Mucosa of descending colon (tissue), 3 donors: ENCODE results near the gene UBC. TPM values are rescaled to one million over a fixed set of nuclear protein-coding genes. Genes with fewer than 3 reads are reported as not detected.

Experiments used
- ATAC-seq: fragments of 200-7000 bp; cut with Tn5 transposase; one replicate; pipeline ENCODE4 v1.9.1; 2020; ENCODE audit warnings: mild to moderate bottlenecking, moderate library complexity
- DNase-seq, 3 donors: peaks; one replicate each; pipeline ENCODE4 v3.0.0-alpha.2; 2020
- H3K36me3 ChIP-seq: fragments of 200-600 bp; one replicate; pipeline ENCODE4 v1.8.0; 2021; ENCODE audit warnings: low read depth, mild to moderate bottlenecking
- H3K4me1 ChIP-seq: fragments of 200-600 bp; one replicate; pipeline ENCODE4 v1.8.0; 2021; ENCODE audit warnings: low read depth, mild to moderate bottlenecking
- H3K4me3 ChIP-seq: fragments of 200-600 bp; one replicate; pipeline ENCODE4 v1.8.0; 2021; ENCODE audit warnings: mild to moderate bottlenecking
- H3K9me3 ChIP-seq: fragments of 200-600 bp; one replicate; pipeline ENCODE4 v1.8.0; 2021; ENCODE audit warnings: mild to moderate bottlenecking
- intact Hi-C, 2 donors: fragments of 100-400 bp; cut with DNase I in 1 of 2; cut with micrococcal nuclease in 1 of 2; formaldehyde crosslinking; loops; one replicate each; pipeline versions ENCODE4 v1.11.0 to v1.11.1; 2022; cut with DNase I, micrococcal nuclease
- total RNA-seq, 3 donors: library from RNA; stranded (reverse); fragmentation: NEBNext Ultra II Directional in 2 of 3; extraction: Animal tissue kit (Norgen Biotek cat#: 25700) in 2 of 3; gene quantifications; one replicate each; pipeline versions ENCODE4 v1.2.1 to v1.2.4, GENCODE V29; 2021 to 2023
- TF ChIP-seq, protein P1 (sequence below): fragments of 200-600 bp; IDR thresholded peaks from one replicate; pipeline ENCODE4 v1.8.0; 2022; ENCODE audit warnings: antibody characterized with exemption, mild to moderate bottlenecking
- donor health status: DM: no; HTN: no; CAD: no; lungs with moderate emphysema.
- donor health status: DM: no; HTN: no; CAD: no.
- donor health status: DM: no; HTN: yes; CAD: no.

The UBC gene
- total RNA-seq, 3 donors from 2014 or later: 1,242 to 1,563 (median 1,498) TPM

DNA sequence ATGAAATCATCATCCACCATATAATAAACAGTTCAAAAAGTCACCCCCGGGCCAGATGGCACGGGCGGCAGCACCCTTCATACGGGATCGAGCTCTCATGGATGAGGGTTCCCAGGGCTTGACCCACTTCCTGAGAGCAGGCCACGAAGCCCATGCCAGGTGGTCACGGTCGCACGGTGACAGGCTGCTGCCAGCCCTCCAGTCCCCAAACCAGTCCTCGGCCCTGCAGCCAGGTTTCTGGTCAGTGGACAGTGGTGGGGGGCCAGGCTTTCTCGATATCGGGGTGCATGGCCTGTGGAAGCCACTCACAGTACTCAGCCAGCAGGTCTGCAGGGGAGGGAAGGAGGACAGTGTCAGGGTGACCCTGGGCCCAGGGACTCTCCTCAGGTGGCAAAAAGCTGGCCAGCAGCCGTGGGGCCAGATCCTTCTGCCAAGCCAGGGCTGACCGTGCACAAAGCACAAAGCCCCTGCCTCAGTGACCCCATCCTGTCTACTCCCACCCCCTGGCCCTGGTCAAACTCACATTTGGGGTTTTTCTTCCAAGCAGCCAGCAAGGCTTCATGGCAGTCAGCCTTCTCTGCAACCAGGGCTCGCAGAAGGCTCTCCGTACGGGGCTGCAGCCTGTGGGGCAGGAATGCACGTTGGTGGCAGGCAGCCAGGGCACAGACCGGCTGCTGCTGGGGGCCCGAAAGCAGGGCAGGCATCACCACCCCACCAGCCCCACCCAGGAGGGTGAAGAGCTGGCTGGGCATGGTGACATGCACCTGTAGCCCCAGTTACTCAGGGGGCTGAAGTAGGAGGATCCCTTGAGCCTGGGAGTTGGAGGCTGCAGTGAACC, 33.3 kb upstream of the UBC start:
- Histone ChIP-seq H3K4me3 (no peak overlapping the region), H3K4me1 (no peaks in the 10 kb centered on the region), H3K36me3 (no peaks in the 10 kb centered on the region), H3K9me3 (no peaks in the 10 kb centered on the region)
- TF ChIP-seq, protein P1, sequence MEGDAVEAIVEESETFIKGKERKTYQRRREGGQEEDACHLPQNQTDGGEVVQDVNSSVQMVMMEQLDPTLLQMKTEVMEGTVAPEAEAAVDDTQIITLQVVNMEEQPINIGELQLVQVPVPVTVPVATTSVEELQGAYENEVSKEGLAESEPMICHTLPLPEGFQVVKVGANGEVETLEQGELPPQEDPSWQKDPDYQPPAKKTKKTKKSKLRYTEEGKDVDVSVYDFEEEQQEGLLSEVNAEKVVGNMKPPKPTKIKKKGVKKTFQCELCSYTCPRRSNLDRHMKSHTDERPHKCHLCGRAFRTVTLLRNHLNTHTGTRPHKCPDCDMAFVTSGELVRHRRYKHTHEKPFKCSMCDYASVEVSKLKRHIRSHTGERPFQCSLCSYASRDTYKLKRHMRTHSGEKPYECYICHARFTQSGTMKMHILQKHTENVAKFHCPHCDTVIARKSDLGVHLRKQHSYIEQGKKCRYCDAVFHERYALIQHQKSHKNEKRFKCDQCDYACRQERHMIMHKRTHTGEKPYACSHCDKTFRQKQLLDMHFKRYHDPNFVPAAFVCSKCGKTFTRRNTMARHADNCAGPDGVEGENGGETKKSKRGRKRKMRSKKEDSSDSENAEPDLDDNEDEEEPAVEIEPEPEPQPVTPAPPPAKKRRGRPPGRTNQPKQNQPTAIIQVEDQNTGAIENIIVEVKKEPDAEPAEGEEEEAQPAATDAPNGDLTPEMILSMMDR: no peak
- DNase-seq (no peak), ATAC-seq (no peak)
- intact Hi-C loops: no loop called here

DNA sequence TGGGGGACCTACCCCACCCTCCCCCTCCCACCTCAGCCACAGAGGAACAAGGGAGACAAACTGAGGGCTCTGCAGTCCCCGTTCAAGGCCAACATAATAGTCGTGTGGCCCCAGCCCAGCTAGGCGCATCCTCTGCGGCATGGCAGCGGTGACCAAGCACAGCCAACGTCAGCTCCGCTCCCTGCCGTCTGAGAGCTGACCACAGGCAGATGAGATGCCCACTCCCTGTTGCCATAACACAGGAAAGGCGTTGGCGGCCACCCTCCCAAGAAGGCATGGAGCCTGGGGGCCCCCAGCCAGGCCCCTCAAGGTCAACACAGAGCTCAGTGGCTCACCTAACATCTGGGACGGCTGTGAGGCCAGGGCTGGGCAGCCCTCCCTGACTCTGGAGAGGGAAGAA, 32.6 kb upstream of the UBC start:
- intact Hi-C loops: no loop called here
- Histone ChIP-seq H3K4me1 (no peaks in the 10 kb centered on the region), H3K9me3 (no peaks in the 10 kb centered on the region), H3K4me3 (no peak overlapping the region), H3K36me3 (no peaks in the 10 kb centered on the region)
- TF ChIP-seq, protein P1: no peak
- DNase-seq (no peak), ATAC-seq (no peak)

DNA sequence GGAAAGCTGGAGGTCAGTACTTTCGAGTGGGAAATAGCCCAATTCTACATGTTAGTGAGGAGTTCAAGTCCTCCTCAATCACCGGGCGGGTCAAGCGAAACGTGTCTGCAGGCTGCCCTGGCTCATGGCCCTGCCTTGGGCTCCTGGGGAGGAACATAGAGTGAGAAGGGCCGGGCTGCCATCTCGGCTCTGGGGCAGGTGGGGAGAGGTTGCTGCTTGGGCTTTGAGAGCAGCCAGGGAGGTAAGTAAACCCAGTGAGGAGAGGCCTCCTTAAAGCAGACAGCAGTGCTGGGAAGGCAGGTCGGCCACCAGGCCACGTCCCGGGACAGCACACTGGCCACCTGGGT, 32.0 kb upstream of the UBC start:
- no peak for DNase-seq
- Histone ChIP-seq H3K36me3 (no peaks in the 10 kb centered on the region), H3K9me3 (no peaks in the 10 kb centered on the region), H3K4me3 (no peak overlapping the region), H3K4me1 (no peaks in the 10 kb centered on the region)
- no peak for ATAC-seq
- TF ChIP-seq, protein P1: no peak
- intact Hi-C loops: no loop called here

DNA sequence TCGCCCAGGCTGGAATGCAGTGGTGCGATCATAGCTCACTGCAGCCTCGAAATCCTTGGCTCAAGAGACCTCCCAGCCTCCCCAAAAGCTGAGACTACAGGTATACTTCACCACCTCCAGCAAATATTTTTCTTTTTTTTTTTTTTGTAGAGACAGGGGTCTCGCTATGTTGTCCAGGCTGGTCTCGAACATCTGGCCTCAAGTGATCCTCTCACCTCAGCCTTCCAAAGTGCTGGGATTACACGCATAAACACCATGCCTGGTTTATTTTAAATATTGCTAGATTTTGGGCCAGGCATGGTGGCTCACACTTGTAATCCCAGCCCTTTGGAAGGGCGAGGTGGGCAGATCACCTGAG, 26.7 kb upstream of the UBC start:
- H3K9me3 ChIP-seq: no peaks in the 10 kb centered on the region
- H3K36me3 ChIP-seq: no peaks in the 10 kb centered on the region
- H3K4me1 ChIP-seq: peaks cover 29% of the 10 kb centered on the region
- DNase-seq: no peak
- no peak for ATAC-seq
- intact Hi-C loops: no loop called here
- H3K4me3 ChIP-seq: no peak overlapping the region
- TF ChIP-seq, protein P1: no peak

DNA sequence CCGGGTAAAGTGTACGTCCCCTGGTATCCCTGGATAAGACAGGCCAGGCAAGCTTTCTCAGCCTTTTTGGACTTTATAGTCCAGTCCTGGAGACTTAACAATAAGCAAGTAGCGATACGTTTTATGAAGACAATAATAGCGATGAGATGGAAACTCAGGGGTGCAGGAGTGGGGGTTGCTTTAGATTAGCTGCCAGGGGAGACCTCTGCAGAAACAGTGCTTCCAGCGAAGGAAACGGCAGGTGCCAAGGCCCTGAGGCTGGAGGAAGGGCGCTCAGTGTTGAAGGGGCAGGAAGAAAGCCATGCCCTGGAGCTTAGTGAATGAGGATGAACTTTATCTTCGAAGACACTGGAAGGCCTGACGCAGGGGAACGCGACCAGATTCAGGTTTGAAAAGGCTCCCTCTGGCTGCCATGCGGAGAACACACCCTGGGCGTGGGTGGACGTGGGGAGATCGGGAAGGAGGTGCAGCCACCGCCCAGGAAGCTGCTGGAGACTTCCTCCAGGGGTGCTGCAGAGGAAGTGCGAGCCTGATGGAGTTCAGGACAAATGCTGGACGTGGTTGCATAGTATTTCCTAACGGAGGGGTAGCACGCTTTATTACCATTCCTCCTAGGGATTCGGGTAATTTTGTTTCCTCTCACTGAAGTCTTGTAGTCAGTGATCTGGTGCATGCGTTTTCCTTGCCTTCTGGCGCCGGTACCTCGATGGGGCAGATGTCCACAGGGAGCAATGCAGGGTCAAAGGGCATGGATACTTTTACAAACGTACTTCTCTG, 26.1 kb upstream of the UBC start:
- peak; percentile 95 for DNase-seq
- intact Hi-C loops: no loop called here
- no peaks in the 10 kb centered on the region for H3K36me3 ChIP-seq
- peak; percentile 86 for ATAC-seq
- H3K4me1 ChIP-seq: peaks cover 29% of the 10 kb centered on the region
- no peak overlapping the region for H3K4me3 ChIP-seq
- no peaks in the 10 kb centered on the region for H3K9me3 ChIP-seq
- TF ChIP-seq, protein P1: peak; percentile 93
